ENCODE measurements around the gene BABAM2.

The BABAM2 gene

DNA sequence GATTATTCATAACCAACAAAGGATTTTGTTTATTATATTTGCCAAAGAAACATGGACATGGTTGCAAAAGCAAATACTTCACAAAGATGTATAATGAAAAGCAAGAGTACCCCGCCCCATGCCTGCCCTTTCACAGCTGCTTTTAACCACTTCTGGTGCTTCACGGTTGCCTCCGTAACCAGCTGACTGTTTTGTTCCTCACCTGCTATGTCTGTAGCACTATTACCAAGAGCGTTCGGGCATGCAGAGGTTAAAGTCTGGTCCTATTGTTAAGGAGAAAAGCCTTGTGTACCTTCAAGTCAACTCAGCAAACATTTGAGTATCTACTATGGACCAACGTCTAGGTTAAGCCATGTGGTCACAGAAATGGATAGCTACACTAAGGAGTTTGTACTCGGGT is 386.9 kb downstream of the BABAM2 start:
- TF ChIP-seq, protein P1, sequence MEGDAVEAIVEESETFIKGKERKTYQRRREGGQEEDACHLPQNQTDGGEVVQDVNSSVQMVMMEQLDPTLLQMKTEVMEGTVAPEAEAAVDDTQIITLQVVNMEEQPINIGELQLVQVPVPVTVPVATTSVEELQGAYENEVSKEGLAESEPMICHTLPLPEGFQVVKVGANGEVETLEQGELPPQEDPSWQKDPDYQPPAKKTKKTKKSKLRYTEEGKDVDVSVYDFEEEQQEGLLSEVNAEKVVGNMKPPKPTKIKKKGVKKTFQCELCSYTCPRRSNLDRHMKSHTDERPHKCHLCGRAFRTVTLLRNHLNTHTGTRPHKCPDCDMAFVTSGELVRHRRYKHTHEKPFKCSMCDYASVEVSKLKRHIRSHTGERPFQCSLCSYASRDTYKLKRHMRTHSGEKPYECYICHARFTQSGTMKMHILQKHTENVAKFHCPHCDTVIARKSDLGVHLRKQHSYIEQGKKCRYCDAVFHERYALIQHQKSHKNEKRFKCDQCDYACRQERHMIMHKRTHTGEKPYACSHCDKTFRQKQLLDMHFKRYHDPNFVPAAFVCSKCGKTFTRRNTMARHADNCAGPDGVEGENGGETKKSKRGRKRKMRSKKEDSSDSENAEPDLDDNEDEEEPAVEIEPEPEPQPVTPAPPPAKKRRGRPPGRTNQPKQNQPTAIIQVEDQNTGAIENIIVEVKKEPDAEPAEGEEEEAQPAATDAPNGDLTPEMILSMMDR (IDR thresholded peaks at IDR 0.05; ENCODE audit: extremely low read depth, missing control alignments) = no peak
- no peak for DNase-seq (ENCODE audit: low spot score)

DNA sequence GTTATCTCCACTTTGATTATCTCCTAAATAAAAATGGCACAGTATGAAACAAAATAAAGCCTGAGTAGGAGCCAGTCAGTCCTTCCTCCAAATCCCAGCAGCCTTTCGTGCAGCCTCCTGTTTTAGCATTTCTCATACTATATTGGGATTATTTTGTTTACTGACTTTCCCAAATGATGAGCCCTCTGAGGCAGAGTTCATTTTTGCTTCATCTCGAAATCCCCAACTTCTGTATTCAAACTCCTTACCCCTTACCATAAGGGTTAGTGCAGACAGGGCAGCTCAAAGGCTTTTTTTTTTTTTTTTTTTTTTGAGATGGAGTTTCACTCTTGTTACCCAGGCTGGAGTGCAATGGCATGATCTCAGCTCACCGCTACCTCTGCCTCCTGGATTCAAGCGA is 388.8 kb downstream of the BABAM2 start:
- TF ChIP-seq, protein P1 (IDR thresholded peaks at IDR 0.05; ENCODE audit: extremely low read depth, missing control alignments) = no peak

DNA sequence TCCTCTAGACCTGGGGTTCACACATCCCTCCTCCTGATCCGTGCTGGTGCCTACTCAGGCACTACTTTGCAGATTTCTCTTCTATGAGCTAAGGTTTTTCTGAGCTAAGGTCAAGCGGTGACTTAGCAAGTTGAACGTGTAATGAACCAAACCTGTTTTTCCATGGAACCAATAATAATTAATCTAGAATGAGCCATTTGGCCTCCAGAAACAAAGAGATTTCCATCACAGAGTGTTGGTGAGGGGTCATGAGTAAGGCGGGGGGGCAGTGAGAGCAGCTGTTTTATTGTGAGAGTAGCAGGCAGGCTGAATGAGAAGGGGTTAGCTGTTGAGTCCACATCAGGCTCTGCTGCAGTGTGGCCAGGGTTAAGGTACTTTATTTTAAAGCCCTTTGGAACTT is 390.1 kb downstream of the BABAM2 start:
- DNase-seq (ENCODE audit: low spot score) = no peak
- TF ChIP-seq, protein P1 (IDR thresholded peaks at IDR 0.05; ENCODE audit: extremely low read depth, missing control alignments) = no peak

More for the DNA sequence above, 388.8 kb downstream of the BABAM2 start:
- DNase-seq (ENCODE audit: low spot score) = no peak

DNA sequence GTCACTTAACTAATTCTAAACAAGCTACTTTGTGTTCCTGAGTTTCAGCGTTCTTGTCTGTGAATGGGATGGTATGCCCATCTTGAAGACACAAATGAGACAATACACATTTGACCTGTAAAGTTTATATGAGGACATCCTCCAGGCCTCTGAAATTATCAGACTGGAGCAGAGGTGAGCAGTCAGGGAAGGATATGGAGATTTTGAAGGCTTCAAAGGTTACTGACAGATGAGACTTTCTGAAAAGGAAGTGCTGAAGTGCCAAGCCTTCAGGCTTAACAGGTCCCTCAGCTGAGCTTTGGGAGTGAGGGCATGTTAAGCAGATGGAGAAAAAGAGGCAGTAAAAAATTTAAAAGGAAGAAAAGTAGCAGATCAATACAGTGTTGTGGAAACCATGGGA is 391.2 kb downstream of the BABAM2 start:
- no peak for DNase-seq (ENCODE audit: low spot score)
- TF ChIP-seq, protein P1 (IDR thresholded peaks at IDR 0.05; ENCODE audit: extremely low read depth, missing control alignments) = no peak

DNA sequence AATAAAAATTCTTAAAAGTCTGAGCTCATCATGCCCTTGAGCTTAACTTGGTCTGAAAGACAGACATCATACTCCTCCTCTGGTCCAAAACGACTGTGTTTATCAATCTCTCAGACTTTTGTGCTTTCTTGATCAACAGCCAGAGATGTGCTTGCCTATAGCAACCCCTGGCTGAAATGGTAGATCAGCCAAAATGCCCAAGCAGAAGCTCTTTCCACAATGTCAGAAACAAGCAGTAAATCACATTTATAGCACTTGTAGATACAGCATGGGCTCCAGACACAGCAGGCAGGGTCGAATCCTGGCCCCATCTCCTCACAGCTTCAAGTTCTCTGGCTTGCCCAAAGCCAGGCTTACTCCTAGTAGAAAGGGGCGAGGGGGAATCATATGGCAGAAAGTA is 391.7 kb downstream of the BABAM2 start:
- TF ChIP-seq, protein P1 (IDR thresholded peaks at IDR 0.05; ENCODE audit: extremely low read depth, missing control alignments) = no peak
- no peak for DNase-seq (ENCODE audit: low spot score)

DNA sequence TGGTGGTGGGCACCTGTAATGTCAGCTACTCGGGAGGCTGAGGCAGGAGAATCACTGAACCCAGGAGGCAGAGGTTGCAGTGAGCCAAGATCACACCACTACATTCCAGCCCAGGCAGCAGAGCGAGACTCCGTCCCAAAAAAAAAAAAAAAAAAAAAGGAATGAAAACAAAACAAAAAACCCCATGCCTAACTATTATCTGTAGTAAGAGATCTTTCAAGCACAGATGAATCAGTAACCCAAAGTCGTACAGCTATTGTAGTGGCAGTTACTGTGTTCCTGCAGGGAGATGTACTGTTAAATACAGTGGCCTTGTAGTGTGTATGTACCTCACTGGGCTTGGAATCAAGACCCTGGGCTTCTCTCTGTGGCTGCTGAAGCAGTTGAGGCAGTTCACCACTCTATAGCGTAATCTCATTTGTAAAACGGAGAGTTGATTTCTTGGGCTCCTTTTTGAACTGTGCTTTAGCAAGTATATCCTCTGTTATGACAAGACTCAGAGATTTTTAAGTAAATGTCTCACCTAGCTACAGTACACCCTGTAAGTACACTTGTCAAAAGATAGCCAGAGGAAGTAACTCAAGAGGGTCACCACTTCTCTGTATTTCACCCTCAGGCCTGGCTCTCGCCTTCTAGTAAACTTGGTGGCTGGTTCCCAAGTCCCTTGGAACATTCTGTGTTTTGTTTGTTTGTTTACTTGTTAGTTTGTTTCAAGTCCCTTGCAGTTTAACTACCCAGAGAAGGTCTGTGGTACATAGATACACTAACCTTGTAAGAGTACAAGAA is 392.5 kb downstream of the BABAM2 start:
- TF ChIP-seq, protein P1 (IDR thresholded peaks at IDR 0.05; ENCODE audit: extremely low read depth, missing control alignments) = no peak

DNA sequence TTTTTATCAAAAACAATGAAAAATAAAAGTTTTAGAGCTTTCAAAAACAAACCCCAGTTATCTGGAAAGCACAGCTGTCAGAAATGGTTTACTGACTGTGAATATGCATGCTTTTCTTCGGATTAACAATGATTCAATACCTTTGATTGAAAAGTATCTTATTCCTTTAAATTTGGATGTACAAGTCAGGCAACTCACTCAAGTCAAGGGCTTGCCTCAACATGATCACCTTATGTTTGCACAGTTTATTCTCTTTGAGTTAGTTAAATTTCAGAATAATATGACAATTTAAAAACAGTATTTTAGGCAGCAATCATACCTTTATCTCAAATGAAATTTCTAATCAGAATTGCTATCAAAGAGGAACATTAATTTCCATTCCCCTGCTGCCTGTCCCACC is 393.3 kb downstream of the BABAM2 start:
- no peak for DNase-seq (ENCODE audit: low spot score)
- TF ChIP-seq, protein P1 (IDR thresholded peaks at IDR 0.05; ENCODE audit: extremely low read depth, missing control alignments) = no peak

More for the DNA sequence above, 392.5 kb downstream of the BABAM2 start:
- DNase-seq (ENCODE audit: low spot score) = no peak
